Activated CD4-positive, alpha-beta T cell treated with anti-CD3 and anti-CD28 coated beads, Interleukin-2, amount 50 U/mL, for 1 hour (primary cell): Measurements from ENCODE around the gene NT5M.
"Not testable (repeated sequence)": the region's sequence is repeated elsewhere in the genome, so short reads cannot be mapped to it uniquely, and the experiment has no call there.

Experiments
- DNase-seq: peaks from one replicate; pipeline ENCODE4 v3.0.0-alpha.2; 2020

Gene NT5M

GRCh38 chr17:17303010-17303846 is at the start of gene NT5M:
NT5M (plus strand) TSS chr17:17303373; CDS start chr17:17303551, 178 bp downstream.
- peak; percentile 56 for DNase-seq

- no peak for DNase-seq
Measured at GRCh38 chr17:17253406-17253805, 49.8 kb upstream of the NT5M start.

GRCh38 chr17:17254036-17254435 is 49.1 kb upstream of the NT5M start:
- DNase-seq: no peak

- not testable (repeated sequence) for DNase-seq
Measured at GRCh38 chr17:17255689-17256088, 47.5 kb upstream of the NT5M start.

GRCh38 chr17:17256316-17256715 is 46.9 kb upstream of the NT5M start:
- DNase-seq: no peak

GRCh38 chr17:17258011-17258410 is 45.2 kb upstream of the NT5M start:
- DNase-seq: no peak

- no peak for DNase-seq
Measured at GRCh38 chr17:17258998-17259397, 44.2 kb upstream of the NT5M start.

GRCh38 chr17:17264430-17264829 is 38.7 kb upstream of the NT5M start:
- no peak for DNase-seq

- DNase-seq: peak; percentile 15
Measured at GRCh38 chr17:17269926-17270773, 33.0 kb upstream of the NT5M start.

- no peak for DNase-seq
Measured at GRCh38 chr17:17275971-17276370, 27.2 kb upstream of the NT5M start.

- DNase-seq: not testable (repeated sequence)
Measured at GRCh38 chr17:17277431-17277830, 25.7 kb upstream of the NT5M start.

- DNase-seq: no peak
Measured at GRCh38 chr17:17279316-17279715, 23.9 kb upstream of the NT5M start.

GRCh38 chr17:17280613-17281549 is 22.3 kb upstream of the NT5M start, which contains the start of gene COPS3:
COPS3 (minus strand) TSS chr17:17281246; CDS start chr17:17281186, 60 bp downstream.
- DNase-seq: peak; percentile 95

GRCh38 chr17:17285951-17286350 is 17.2 kb upstream of the NT5M start:
- no peak for DNase-seq

GRCh38 chr17:17289086-17289485 is 14.1 kb upstream of the NT5M start:
- no peak for DNase-seq

GRCh38 chr17:17289701-17290100 is 13.5 kb upstream of the NT5M start:
- no peak for DNase-seq

- no peak for DNase-seq
Measured at GRCh38 chr17:17295141-17295540, 8.0 kb upstream of the NT5M start.

- no peak for DNase-seq
Measured at GRCh38 chr17:17297217-17297616, 6.0 kb upstream of the NT5M start.

GRCh38 chr17:17298108-17298507 is 5.1 kb upstream of the NT5M start:
- no peak for DNase-seq

- peak; percentile 48 for DNase-seq
Measured at GRCh38 chr17:17300624-17301568, 2.3 kb upstream of the NT5M start.

GRCh38 chr17:17301659-17302058 is 1.5 kb upstream of the NT5M start:
- DNase-seq: not testable (repeated sequence)
